Lower lobe of right lung (tissue), 2 donors: ENCODE data around the gene DGKA. TPM values are rescaled to one million over a fixed set of nuclear protein-coding genes. Genes with fewer than 3 reads are reported as not detected.
A peak's percentile ranks its signal among the peaks of the same experiment; 100 is the strongest.

ENCODE experiments used
- ATAC-seq, 2 donors: fragments of 200-7000 bp; cut with Tn5 transposase; one replicate each; pipeline ENCODE4 v1.9.1; 2020 to 2022; ENCODE audit warnings: mild to moderate bottlenecking in 2 of 2, moderate library complexity in 2 of 2
- DNase-seq: peaks from one replicate; pipeline ENCODE4 v3.0.0-alpha.2; 2020
- H3K27ac ChIP-seq: fragments of 200-600 bp; one replicate; pipeline ENCODE4 v1.8.0; 2022
- H3K27me3 ChIP-seq: fragments of 200-600 bp; one replicate; pipeline ENCODE4 v1.8.0; 2022; ENCODE audit warnings: low read depth
- H3K36me3 ChIP-seq: fragments of 200-600 bp; one replicate; pipeline ENCODE4 v1.8.0; 2022; ENCODE audit warnings: mild to moderate bottlenecking
- H3K4me1 ChIP-seq: fragments of 200-600 bp; one replicate; pipeline ENCODE4 v1.8.0; 2022
- H3K4me3 ChIP-seq: fragments of 200-600 bp; one replicate; pipeline ENCODE4 v1.8.0; 2022; ENCODE audit warnings: mild to moderate bottlenecking
- H3K9me3 ChIP-seq: fragments of 200-600 bp; one replicate; pipeline ENCODE4 v1.8.0; 2022
- intact Hi-C: fragments of 100-400 bp; cut with DNase I; formaldehyde crosslinking; loops from one replicate; pipeline ENCODE4 v1.11.0; 2022
- total RNA-seq: library from RNA; stranded (reverse); fragmentation: NEBNext Ultra II Directional; extraction: Animal tissue kit (Norgen Biotek cat#: 25700); gene quantifications from one replicate; pipeline ENCODE4 v1.2.1, GENCODE V29; 2021
- TF ChIP-seq, protein P1 (sequence below): fragments of 200-600 bp; IDR thresholded peaks from one replicate; pipeline ENCODE4 v1.8.0; 2022; ENCODE audit warnings: antibody characterized with exemption, mild to moderate bottlenecking
- donor health status: DM: no; HTN: yes; CAD: no; lungs with severe emphysema.

The DGKA gene
- total RNA-seq, 1 donor from 2014 or later = 35.3 TPM

DNA sequence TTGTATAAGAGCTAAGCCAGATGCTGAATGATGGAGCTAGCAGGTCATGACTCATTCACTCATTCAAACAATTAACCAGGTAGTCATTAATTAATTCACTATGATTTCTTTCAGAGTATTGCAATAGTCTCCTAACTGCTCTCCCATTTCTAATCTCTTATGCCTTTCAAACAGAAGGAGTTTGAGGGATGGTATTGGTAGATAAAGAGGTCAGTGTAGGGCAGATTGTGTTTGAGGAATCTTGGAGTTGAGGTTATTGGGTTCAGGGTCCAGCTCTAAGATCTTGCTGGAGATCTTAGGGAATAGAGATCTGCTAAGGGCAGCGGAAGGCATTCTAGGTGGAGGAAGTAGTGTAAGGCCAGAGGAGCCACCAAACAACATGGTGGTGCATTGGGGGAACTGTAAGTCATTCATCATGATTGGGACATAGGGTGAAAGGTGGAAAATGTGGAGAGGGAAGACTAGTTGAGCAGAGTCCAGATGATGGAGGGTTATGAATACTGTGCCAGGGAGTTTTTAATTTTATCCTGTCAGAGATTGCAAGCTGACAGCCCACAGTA is 11.7 kb downstream of the DGKA start:
- no peak overlapping the region for H3K27ac ChIP-seq
- no peak for ATAC-seq
- H3K4me1 ChIP-seq = peaks cover 9% of the 10 kb centered on the region
- DNase-seq = no peak
- no peaks in the 10 kb centered on the region for H3K27me3 ChIP-seq
- H3K9me3 ChIP-seq = no peaks in the 10 kb centered on the region
- H3K4me3 ChIP-seq = no peak overlapping the region
- TF ChIP-seq, protein P1, sequence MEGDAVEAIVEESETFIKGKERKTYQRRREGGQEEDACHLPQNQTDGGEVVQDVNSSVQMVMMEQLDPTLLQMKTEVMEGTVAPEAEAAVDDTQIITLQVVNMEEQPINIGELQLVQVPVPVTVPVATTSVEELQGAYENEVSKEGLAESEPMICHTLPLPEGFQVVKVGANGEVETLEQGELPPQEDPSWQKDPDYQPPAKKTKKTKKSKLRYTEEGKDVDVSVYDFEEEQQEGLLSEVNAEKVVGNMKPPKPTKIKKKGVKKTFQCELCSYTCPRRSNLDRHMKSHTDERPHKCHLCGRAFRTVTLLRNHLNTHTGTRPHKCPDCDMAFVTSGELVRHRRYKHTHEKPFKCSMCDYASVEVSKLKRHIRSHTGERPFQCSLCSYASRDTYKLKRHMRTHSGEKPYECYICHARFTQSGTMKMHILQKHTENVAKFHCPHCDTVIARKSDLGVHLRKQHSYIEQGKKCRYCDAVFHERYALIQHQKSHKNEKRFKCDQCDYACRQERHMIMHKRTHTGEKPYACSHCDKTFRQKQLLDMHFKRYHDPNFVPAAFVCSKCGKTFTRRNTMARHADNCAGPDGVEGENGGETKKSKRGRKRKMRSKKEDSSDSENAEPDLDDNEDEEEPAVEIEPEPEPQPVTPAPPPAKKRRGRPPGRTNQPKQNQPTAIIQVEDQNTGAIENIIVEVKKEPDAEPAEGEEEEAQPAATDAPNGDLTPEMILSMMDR = no peak
- peaks cover 72% of the 10 kb centered on the region for H3K36me3 ChIP-seq
- intact Hi-C loops = no loop called here

DNA sequence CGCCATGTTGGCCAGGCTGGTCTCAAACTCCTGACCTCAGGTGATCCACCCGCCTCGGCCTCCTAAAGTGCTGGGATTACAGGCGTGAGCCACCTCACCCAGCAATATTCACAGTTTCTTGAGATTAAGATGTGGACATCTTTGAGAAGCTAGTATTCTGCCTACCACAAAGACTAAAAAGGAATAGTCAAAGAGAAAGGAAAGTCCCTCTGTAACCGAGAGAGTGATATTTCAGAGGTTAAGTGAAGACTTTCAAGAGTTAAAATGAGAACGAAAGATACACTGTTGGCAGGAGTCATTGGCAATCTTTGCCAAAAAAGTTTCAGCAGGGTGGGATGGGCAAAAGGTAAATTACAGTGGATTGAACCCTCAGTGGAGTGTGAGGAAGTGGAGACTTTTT is 15.6 kb downstream of the DGKA start:
- Histone ChIP-seq H3K4me3 (no peak overlapping the region), H3K27ac (no peak overlapping the region), H3K36me3 (peaks cover 65% of the 10 kb centered on the region), H3K27me3 (no peaks in the 10 kb centered on the region), H3K9me3 (no peaks in the 10 kb centered on the region), H3K4me1 (no peaks in the 10 kb centered on the region)
- DNase-seq (no peak), ATAC-seq (no peak)
- TF ChIP-seq, protein P1 = no peak
- intact Hi-C loops = no loop called here

DNA sequence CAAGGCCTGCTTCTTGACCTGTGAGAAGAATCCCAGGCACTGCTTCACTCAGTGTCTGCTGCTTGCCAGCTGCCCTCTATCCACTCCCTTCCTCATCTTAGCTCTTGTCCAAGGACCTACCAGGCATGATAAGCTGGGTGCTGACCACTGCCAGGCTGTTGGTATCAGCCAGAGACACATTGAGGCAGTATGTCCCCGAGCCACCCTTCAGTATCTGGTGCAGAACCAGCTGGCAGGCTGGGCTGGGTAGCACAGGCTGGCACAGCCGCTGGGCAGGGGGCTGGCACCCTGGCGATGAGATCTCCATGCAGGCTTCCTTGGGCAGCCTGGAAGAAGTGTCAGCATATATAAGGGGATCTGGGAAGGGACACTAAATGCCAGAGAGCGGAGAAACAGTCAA is 24.4 kb downstream of the DGKA start:
- intact Hi-C loops = no loop called here
- H3K27ac ChIP-seq = no peak overlapping the region
- no peaks in the 10 kb centered on the region for H3K4me1 ChIP-seq
- no peaks in the 10 kb centered on the region for H3K9me3 ChIP-seq
- TF ChIP-seq, protein P1 = no peak
- DNase-seq = no peak
- peaks cover 34% of the 10 kb centered on the region for H3K36me3 ChIP-seq
- H3K27me3 ChIP-seq = no peaks in the 10 kb centered on the region
- no peak for ATAC-seq
- no peak overlapping the region for H3K4me3 ChIP-seq

DNA sequence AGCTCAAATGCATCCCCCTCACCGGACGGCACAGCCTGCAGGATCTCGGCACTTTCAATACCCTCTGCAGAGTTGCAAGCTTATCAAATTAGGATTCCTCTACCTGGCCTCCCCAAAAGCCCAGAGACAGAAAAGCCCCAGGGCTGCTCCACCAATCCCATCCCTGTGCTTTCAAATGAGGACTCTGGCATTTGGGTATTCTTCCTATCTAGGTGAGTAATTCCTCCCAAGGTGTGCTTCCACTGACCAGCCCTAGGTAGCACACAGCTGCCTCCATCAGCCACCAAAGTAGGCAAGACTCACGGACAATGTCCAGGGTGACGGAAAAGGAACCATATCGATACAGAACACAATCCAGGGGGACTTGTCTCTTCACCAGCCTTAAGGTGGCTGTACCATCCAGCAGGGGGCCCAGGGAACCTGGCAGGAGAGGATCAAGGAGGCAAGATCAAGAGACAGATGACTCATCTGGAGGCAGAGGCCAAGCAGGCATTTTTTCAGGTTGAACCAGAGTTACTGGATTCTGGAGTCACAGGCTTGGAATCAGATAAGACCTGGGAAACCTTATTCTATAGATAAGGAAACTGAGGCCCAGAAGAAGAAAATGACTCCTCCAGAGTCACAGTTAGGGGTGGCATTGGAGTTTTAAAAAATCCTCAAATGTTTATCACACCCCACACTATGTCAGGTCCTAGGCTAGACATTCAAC is 25.0 kb downstream of the DGKA start:
- no peak for DNase-seq
- H3K9me3 ChIP-seq = no peaks in the 10 kb centered on the region
- H3K4me1 ChIP-seq = no peaks in the 10 kb centered on the region
- no peak overlapping the region for H3K4me3 ChIP-seq
- peak in 1 of 2 donors; percentile 54 for ATAC-seq
- intact Hi-C loops = no loop called here
- H3K27ac ChIP-seq = no peak overlapping the region
- no peaks in the 10 kb centered on the region for H3K27me3 ChIP-seq
- TF ChIP-seq, protein P1 = no peak
- peaks cover 34% of the 10 kb centered on the region for H3K36me3 ChIP-seq

DNA sequence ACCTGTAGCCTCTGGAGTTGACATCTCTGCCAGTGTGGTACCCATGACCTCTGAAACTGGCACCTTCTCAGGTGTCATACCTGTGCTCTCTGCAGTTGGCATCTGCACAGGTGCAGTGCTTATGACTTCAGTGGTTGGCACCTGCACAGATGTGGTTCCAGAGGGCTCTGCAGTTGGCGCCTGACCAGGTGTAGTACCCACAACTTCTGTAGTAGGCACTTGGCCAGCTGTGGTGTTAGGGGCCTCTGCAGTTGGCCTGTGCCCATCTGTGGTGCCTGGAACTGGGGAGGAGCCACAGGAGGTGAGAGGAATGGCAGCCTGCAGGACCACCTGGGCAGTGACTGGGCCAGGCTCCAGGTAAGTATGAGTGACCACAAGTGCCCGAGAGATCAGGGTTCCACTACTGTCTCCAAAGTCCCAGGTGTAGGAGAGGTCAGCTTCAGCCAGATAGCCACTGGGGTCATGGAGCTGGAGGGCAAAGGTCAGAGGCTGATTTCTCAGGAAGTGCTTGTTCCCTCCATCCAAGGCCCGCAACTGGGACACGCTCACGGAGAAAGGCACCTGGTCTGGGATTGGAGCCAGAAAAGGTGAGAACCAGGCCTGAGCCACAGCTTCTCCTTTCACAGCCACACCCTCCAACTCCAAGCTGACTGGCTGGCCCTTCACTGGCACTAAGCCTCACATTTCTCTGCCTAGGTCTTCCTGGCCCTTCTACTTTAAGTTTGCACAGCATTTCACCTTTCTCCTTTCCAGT is 26.3 kb downstream of the DGKA start:
- intact Hi-C loops = no loop called here
- Histone ChIP-seq H3K27ac (no peak overlapping the region), H3K4me3 (no peak overlapping the region), H3K36me3 (peaks cover 20% of the 10 kb centered on the region), H3K4me1 (no peaks in the 10 kb centered on the region), H3K27me3 (no peaks in the 10 kb centered on the region), H3K9me3 (no peaks in the 10 kb centered on the region)
- peak; percentile 52 to 62 for ATAC-seq
- no peak for DNase-seq
- TF ChIP-seq, protein P1 = no peak
